Heart right ventricle (tissue), 16 donors: ENCODE results near the gene KDM6A. TPM values are rescaled to one million over a fixed set of nuclear protein-coding genes. Genes with fewer than 3 reads are reported as not detected.

Experiments
- ATAC-seq, 8 donors: fragments of 200-7000 bp; cut with Tn5 transposase; one replicate each; pipeline ENCODE4 v1.9.1; 2020; ENCODE audit warnings: mild to moderate bottlenecking in 8 of 8, moderate library complexity in 8 of 8, moderate number of reproducible peaks in 1 of 8
- DNase-seq, 2 donors: peaks; one replicate each; pipeline ENCODE4 v3.0.0-alpha.2; 2020
- H3K27ac ChIP-seq, 10 donors: fragments of 200-600 bp; sonication (generic) in 2 of 10; one replicate each; pipeline versions ENCODE4 v1.5.0 to v1.8.0; 2020 to 2022; ENCODE audit warnings: mild to moderate bottlenecking in 3 of 10
- H3K27me3 ChIP-seq, 7 donors: fragments of 200-600 bp; one replicate each; pipeline ENCODE4 v1.8.0; 2021 to 2022; ENCODE audit warnings: mild to moderate bottlenecking in 2 of 7
- H3K36me3 ChIP-seq, 9 donors: fragments of 200-600 bp; sonication (generic) in 1 of 9; one replicate each; pipeline versions ENCODE4 v1.5.0 to v1.8.0; 2020 to 2022; ENCODE audit warnings: mild to moderate bottlenecking in 2 of 9
- H3K4me1 ChIP-seq, 9 donors: fragments of 200-600 bp; sonication (generic) in 1 of 9; one replicate each; pipeline versions ENCODE4 v1.5.0 to v1.8.0; 2020 to 2022; ENCODE audit warnings: mild to moderate bottlenecking in 4 of 9
- H3K4me3 ChIP-seq, 10 donors: fragments of 200-600 bp; sonication (generic) in 2 of 10; one replicate each; pipeline versions ENCODE4 v1.5.0 to v1.8.0; 2020 to 2022; ENCODE audit warnings: mild to moderate bottlenecking in 7 of 10, moderate library complexity in 2 of 10
- H3K9me3 ChIP-seq, 11 donors: fragments of 200-600 bp in 10 of 11; sonication (generic) in 2 of 11; one replicate each; pipeline versions ENCODE4 v1.5.0 to v1.8.0; 2013 to 2022; ENCODE audit warnings: mild to moderate bottlenecking in 2 of 11, control low read depth in 1 of 11, moderate library complexity in 1 of 11
- WGBS, 2 donors: extraction: QIAGEN DNeasy Blood & Tissue Kit; methylation state at CpG; one replicate each; pipeline ENCODE4 v1.1.7; 2013; ENCODE audit warnings: inconsistent platforms in 1 of 2; 5-methylcytosine and 5-hydroxymethylcytosine counted together
- intact Hi-C, 10 donors: fragments of 100-400 bp; cut with DNase I; formaldehyde crosslinking; loops; one replicate each; pipeline versions ENCODE4 v1.11.1 to v1.14.2; 2022
- polyA plus RNA-seq, 2 donors: library from polyadenylated mRNA; stranded (reverse); fragments of 200-250 nt; gene quantifications; one replicate each; pipeline ENCODE4 v1.2.3, GENCODE V29; 2013
- total RNA-seq, 10 donors: library from RNA; stranded (reverse); fragmentation: NEBNext Ultra II Directional in 3 of 10; extraction: Animal tissue kit (Norgen Biotek cat#: 25700) in 3 of 10; gene quantifications; one replicate each; pipeline versions ENCODE4 v1.2.1 to v1.2.4, GENCODE V29; 2021 to 2023
- TF ChIP-seq, protein P1 (sequence below), 9 donors: fragments of 200-600 bp; sonication (generic) in 2 of 9; IDR thresholded peaks; one replicate each; pipeline versions ENCODE4 v1.5.0 to v1.8.0; 2021 to 2022; ENCODE audit warnings: antibody characterized with exemption in 9 of 9, mild to moderate bottlenecking in 5 of 9, moderate library complexity in 1 of 9
- donor health status: Arrhythmogenic right ventricular cardiomyopathy.
- donor health status: ischemic (EF 13 %, LVEDD 7.1; RV severe dilation, severe dysfunction).
- donor health status: healthy with polysubstance abuse.
- donor health status: DM: no; HTN: yes; CAD: no.
- donor health status: DM: no; HTN: no; CAD: no.
- donor health status: ischemic (EF 25% LVEDD 6.9; RV normal size, moderate dysfunction).
- donor health status: ischemic (EF 25% LVEDD 5.7; RV mildly dilated, moderate dysfunction).
- donor health status: healthy.
- donor health status: DM: yes; HTN: yes; CAD: no.
- donor health status: Ischemic cardiomyopathy.
- donor health status: ischemic (EF 35%, LVEDD 5.7; RV mildly dilated, moderate dysfunction).
- donor health status: nonischemic (EF 11% LVEDD 7.7; RV severe dilation, severe dysfunction).
- donor health status: DM: yes; HTN: yes; CAD: no.
- donor health status: PGD.
- donor health status: ischemic (EF 29% LVEDD 5.4; RV normal size, mild dysfunction).
- donor health status: nonischemic (EF 23%, LVEDD 6.1; RV moderate dilation, normal function).

Gene KDM6A
- total and polyA plus RNA-seq, 12 donors: 3.8 to 21.2 (median 11.8) TPM

DNA sequence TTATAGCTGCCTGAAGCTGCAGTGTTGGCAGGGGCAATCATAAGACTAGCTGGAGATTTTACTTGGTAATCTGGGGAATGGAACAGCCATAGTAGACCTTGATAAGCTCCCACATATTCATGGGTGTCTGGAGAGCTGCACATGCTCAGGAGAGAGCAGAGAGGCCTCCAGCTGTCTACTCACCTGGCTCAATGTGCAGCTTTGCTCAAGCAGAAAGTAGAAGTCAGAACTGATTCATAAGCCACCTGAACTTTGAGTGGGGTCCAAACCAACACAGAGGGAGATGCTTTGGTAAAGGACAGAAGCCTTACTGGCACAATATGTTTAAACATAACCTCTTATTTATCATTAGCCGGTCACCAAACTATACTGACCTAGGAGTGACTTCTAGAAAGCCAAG, 54.4 kb downstream of the KDM6A start:
- intact Hi-C loops: no loop called here
- no peak overlapping the region for H3K27ac ChIP-seq
- no peak overlapping the region for H3K4me3 ChIP-seq
- TF ChIP-seq, protein P1, sequence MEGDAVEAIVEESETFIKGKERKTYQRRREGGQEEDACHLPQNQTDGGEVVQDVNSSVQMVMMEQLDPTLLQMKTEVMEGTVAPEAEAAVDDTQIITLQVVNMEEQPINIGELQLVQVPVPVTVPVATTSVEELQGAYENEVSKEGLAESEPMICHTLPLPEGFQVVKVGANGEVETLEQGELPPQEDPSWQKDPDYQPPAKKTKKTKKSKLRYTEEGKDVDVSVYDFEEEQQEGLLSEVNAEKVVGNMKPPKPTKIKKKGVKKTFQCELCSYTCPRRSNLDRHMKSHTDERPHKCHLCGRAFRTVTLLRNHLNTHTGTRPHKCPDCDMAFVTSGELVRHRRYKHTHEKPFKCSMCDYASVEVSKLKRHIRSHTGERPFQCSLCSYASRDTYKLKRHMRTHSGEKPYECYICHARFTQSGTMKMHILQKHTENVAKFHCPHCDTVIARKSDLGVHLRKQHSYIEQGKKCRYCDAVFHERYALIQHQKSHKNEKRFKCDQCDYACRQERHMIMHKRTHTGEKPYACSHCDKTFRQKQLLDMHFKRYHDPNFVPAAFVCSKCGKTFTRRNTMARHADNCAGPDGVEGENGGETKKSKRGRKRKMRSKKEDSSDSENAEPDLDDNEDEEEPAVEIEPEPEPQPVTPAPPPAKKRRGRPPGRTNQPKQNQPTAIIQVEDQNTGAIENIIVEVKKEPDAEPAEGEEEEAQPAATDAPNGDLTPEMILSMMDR (IDR thresholded peaks at IDR 0.05): no peak
- DNase-seq: no peak
- ATAC-seq: no peak
- H3K4me1 ChIP-seq: peaks cover 0 to 28% (median 3%) of the 10 kb centered on the region in 9 donors
- no peaks in the 10 kb centered on the region for H3K27me3 ChIP-seq
- no peaks in the 10 kb centered on the region for H3K9me3 ChIP-seq
- WGBS, 2 donors: 71 to 90% methylated on average over 1 of the region's 1 CpG
- no peaks in the 10 kb centered on the region for H3K36me3 ChIP-seq

- Histone ChIP-seq H3K36me3 (no peaks in the 10 kb centered on the region), H3K27me3 (no peaks in the 10 kb centered on the region), H3K4me3 (no peak overlapping the region), H3K27ac (no peak overlapping the region), H3K4me1 (peaks cover 0 to 46% (median 18%) of the 10 kb centered on the region in 9 donors), H3K9me3 (no peaks in the 10 kb centered on the region)
- WGBS, 2 donors: 88 to 90% methylated on average over 4 of the region's 4 CpGs
- intact Hi-C loops: no loop called here
- no peak for DNase-seq
- TF ChIP-seq, protein P1 (IDR thresholded peaks at IDR 0.05): no peak
- no peak for ATAC-seq
Measured at GRCh38 chrX:44931441-44931973, 58.5 kb downstream of the KDM6A start.

- intact Hi-C loops: no loop called here
- H3K4me3 ChIP-seq: no peak overlapping the region
- no peaks in the 10 kb centered on the region for H3K9me3 ChIP-seq
- WGBS, 2 donors: 82 to 89% methylated on average over 4 of the region's 4 CpGs
- no peak for ATAC-seq
- no peaks in the 10 kb centered on the region for H3K27me3 ChIP-seq
- DNase-seq: no peak
- no peak overlapping the region for H3K27ac ChIP-seq
- TF ChIP-seq, protein P1 (IDR thresholded peaks at IDR 0.05): no peak
- H3K4me1 ChIP-seq: peaks cover 0 to 44% (median 28%) of the 10 kb centered on the region in 9 donors
- no peaks in the 10 kb centered on the region for H3K36me3 ChIP-seq
Measured at GRCh38 chrX:44935172-44935571, 62.2 kb downstream of the KDM6A start.

DNA sequence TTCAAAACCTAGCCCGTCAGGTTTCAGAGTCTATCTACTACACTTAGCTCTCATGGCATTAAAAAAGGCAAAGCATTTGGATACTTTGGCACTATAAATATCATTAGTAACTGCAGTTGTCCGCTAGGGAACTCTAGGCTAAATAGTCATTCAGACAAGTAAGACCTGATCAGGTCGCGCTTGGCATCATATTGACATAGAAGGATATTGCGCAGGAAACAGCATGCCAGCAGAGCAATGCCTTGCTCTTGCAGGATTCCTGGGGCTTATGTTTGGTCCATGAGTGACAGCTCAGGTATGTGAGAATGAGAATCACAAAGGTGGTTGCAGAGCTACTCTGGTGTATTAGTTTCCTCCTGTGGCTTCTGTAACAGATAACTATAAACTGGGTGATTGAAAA, 62.7 kb downstream of the KDM6A start:
- H3K4me3 ChIP-seq: no peak overlapping the region
- no peak for DNase-seq
- TF ChIP-seq, protein P1 (IDR thresholded peaks at IDR 0.05): no peak
- 78 to 84% methylated on average over 5 of the region's 5 CpGs for WGBS, 2 donors
- no peak overlapping the region for H3K27ac ChIP-seq
- H3K9me3 ChIP-seq: no peaks in the 10 kb centered on the region
- intact Hi-C loops: no loop called here
- ATAC-seq: no peak
- H3K36me3 ChIP-seq: no peaks in the 10 kb centered on the region
- H3K27me3 ChIP-seq: no peaks in the 10 kb centered on the region
- peaks cover 0 to 46% (median 28%) of the 10 kb centered on the region in 9 donors for H3K4me1 ChIP-seq
